Subcutaneous adipose tissue (tissue), 4 donors: ENCODE measurements around the gene GPR142. TPM values are rescaled to one million over a fixed set of nuclear protein-coding genes. Genes with fewer than 3 reads are reported as not detected.

Experiments
- CTCF ChIP-seq: fragments of 450-650 bp; IDR thresholded peaks from one replicate; pipeline ENCODE4 v1.5.1; 2016; ENCODE audit warnings: low read depth, mild to moderate bottlenecking, control low read depth, antibody characterized with exemption, moderate library complexity
- small RNA-seq: library from RNA; depleted of rRNA; stranded (forward); fragments of <200 nt; gene quantifications from one replicate; pipeline ENCODE3, GENCODE V24; 2016
- total RNA-seq, 4 donors: library from RNA; depleted of rRNA; stranded (reverse); fragments of >200 nt; gene quantifications; one replicate each; pipeline ENCODE4 v1.1.0, GENCODE V29; 2016

The GPR142 gene
- total RNA-seq, 4 donors from 2014 or later = 0.22 TPM; not detected in 3

DNA sequence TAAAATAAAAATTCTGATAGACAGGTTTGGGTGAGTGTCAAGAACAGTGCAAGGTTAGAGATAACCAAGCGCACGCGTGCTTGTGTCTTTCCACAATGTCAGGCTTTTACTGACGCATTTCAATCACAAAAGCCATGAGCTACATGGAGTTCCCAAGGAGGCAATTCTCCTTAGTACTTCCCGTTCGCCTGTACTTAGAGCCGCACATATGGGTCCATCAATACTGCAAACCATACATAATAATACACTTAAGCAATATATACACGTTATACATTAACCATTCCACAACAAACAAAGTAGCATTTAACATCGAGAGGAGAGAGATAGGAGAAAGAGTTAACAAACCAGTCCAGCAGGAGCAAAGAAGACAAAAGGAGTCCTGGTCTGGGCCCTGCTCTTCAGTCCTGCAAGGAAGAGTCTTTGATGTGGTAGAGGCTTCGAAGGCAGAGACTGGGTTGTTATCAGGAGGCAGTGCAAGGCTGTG is 52.7 kb downstream of the GPR142 start:
- TF ChIP-seq CTCF = no peak

Small RNA genes lying within 50 kb of the gene (small RNA-seq; reads per million reads assigned to genes)
- gene RNA5SP448 = not detected

Other genes with a start within 250 kb of the GPR142 start
- gene RPL38, start 163.8 kb upstream of the GPR142 start, total RNA-seq = 100 to 1,000 TPM; 410 to 881 (median 581) TPM
- 10 to 100 TPM in 1 of 4 donors, 1 to 10 TPM in 3; 4.6 to 14.4 (median 5.9) TPM for gene TTYH2, start 153.9 kb upstream of the GPR142 start, total RNA-seq
- not detected for gene DNAI2, start 93.3 kb upstream of the GPR142 start, total RNA-seq
- gene KIF19, start 41.3 kb upstream of the GPR142 start, total RNA-seq = 1 to 10 TPM in 2 of 4 donors, under 1 TPM in 2; 0.49 to 8.5 (median 0.89) TPM
- gene BTBD17, start 5.6 kb upstream of the GPR142 start, total RNA-seq = not detected
- 10 to 100 TPM in 2 of 4 donors, 1 to 10 TPM in 2; 3.8 to 19.8 (median 9.9) TPM for gene GPRC5C, start 64.6 kb downstream of the GPR142 start, total RNA-seq
- 10 to 100 TPM in 1 of 4 donors, 1 to 10 TPM in 3; 1.9 to 100.0 (median 5.2) TPM for gene CD300A, start 99.1 kb downstream of the GPR142 start, total RNA-seq
- 10 to 100 TPM in 1 of 4 donors, under 1 TPM in 2, not detected in 1; 0.33 to 36.4 (median 0.88) TPM for gene CD300LB, start 164.0 kb downstream of the GPR142 start, total RNA-seq
- 1 to 10 TPM in 3 of 4 donors, under 1 TPM in 1; 0.65 to 4.0 (median 2.5) TPM for gene CD300C, start 178.6 kb downstream of the GPR142 start, total RNA-seq
- gene CD300H, start 200.0 kb downstream of the GPR142 start, total RNA-seq = not detected
- not detected for gene CD300LD, start 224.8 kb downstream of the GPR142 start, total RNA-seq